NCI-H146 (cell line): Measurements from ENCODE around the gene CNN1.
A peak's percentile ranks its signal among the peaks of the same experiment; 100 is the strongest.
"Not testable (repeated sequence)": the region's sequence is repeated elsewhere in the genome, so short reads cannot be mapped to it uniquely, and the experiment has no call there.

Experiments
- DNase-seq: peaks from one replicate; lab custom pipeline; 2025; lab: John Stamatoyannopoulos, UW

The CNN1 gene

DNA sequence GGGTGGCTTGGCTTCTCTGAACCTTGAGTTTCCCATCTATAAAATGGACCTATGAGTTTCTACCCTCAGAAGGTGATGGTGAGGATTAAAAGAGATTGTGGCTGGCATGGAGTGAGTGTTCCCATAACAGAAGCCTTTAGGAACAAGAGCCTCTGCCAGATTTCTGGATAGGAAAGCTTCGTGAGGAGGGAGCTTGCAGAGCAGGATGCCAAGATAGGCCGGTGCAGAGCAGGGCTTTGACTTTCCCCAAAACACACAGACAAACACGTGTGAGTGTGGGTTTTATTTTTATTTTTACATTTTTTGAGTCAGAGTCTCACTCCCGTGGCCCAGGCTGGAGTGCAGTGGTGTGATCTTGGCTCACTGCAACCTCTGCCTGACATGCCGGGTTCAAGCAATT, 3.7 kb upstream of the CNN1 start:
- no peak for DNase-seq

DNA sequence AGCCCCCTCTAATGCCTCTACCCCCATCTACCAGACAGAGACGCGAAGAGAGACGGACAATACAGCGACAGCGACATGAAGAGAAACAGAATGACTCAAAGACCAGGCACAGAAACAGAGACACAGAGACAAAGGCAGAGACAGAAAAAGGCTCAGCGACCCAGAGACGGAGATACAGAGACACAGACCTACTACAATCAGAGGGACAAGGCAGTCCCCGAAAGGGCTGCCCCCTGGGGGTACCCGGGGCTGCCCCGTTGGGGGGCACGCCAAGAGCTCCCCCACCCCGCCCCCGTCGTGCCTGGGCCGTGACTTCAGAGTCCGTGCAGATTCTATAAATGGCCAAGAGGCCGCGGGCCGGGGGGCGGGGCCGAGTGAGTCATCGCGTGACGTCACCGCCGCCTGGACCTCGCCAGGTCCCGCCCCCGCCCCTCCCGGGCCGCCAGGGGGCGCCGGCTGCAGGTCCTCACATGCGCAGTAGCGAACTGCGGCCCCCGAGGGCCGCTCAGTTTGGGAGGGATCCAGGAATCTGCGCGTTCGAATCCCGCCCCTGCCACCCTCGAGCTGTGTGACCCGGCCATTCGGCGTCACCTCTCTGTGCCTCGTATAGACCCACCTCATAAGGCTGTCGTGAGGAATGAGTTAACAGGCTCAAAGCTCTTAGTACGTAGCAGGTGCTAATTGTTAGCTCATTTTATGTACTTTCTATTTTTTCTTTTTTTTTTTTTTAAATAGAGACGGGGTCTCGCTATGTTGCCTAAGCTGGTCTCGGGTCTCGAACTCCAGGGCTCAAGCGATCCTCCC, 2.7 kb upstream of the CNN1 start:
- peak; percentile 90 for DNase-seq

DNA sequence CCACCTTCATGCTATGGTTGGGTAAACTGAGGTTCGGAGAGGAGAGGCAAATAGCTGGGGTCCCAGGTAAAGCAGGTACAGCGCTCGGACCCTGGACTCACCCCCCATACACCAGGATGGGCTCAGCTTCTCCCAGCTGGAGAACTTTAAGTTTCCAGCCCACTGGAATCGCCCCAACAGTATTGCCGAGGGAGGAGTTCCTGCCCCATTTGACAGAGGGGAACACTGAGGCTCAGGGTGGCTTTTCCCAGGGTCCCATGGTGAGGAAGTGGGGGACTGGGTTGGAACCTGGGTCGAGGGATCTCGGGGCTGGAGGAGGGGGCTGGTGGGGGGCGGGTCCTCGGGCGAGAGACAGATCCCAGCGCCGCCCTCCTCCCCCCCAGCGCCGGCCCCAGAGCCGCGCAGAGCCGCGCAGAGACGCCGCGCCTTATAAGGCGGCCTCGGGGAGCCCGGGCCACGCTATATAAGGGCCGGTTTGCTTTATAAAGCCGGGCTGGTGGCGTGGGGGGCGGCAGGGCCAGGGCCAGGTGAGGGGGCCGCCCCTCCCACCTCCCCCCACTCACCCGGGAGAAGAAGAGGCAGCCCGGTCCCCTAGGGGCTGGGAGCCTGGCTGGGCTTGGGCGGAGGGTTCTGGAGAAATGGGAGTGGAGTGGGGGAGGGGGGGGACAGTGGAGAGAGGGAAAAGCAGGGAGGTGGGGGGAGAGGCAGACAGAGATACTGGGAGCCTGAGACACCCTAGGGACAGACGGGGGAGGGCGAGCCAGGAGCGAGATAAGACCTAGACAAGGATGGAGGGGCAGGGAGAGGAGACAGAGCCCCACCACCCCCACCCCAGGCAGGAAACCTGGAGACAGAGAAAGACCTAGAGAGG, 1.1 kb downstream of the CNN1 start:
- peak; percentile 41 for DNase-seq

DNA sequence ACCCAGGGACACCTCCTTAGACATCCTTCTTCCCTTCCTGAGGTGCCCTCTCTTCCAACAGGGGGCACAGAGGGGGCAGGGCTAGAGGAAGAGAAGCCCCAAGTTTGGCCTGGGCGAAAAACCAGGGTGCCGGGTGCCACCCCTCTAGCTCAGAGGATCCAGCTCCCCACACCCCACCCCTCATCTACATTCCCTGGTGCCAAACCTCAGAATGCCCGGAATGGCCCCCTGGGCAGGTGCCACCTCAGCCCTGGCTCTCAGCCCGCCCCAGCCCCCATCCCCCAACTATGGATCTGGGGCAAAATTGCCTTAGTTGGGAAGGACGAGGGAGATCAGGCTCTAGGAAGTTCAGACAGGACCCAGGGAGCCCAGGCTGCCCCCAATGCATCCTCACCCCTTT, 2.0 kb downstream of the CNN1 start:
- DNase-seq, result no peak

DNA sequence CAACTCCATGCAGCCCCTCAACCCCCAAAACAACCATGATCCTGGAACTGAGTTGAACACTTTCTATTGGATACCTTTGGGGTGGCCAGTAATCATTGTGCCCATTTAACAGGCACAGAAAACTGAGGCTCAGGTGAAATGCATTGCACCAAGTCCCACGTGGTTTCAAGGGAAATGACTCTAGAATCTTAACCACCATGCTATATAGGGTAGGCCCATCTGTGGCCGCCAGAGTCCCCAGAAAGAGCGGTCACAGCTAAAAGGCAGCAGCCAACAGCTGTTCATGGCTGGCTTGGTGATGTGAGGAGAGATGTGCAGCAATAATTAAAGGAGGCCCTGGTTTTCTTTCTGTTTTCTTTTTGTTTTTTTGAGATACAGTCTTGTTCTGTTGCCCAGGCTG, 2.6 kb downstream of the CNN1 start:
- DNase-seq, result no peak

DNA sequence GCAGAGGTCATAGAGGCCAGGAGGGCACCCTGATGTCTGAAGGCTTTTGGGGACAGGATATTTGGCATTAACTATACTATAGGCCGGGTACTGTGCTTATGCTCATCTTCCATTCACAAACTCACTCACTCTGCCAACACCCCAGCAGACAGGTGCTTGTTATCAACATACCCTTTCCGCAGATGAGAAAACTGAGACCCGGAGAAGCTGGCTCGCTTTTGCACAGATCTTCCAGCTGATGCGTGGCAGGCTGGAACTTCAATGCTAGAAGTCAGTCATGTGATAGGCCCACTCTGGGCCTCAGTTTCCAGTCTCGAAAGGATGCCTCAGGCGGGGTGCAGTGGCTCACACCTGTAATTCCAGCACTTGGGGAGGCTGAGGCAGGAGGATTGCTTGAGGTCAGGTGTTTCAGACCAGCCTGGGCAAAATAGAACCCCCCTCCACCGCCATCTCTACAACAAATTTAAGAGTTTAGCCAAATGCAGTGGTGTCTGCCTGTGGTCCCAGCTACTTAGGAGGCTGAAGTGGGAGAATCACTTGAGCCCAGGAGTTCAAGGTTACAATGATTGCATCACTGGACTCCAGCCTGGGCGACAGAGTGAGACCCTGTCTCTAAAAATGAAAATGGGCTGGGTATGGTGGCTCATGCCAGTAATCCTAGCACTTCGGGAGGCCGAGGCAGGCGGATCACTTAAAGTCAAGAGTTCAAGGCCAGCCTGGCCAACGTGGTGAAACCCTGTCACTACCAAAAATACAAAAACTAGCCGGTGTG, 9.5 kb downstream of the CNN1 start:
- DNase-seq, result no peak

- DNase-seq, result no peak
These were observed 10.8 kb downstream of the CNN1 start for GRCh38 chr19:11549386-11549953.

- no peak for DNase-seq
These were observed 11.6 kb downstream of the CNN1 start for GRCh38 chr19:11550265-11550664.

- no peak for DNase-seq
These were observed 13.1 kb downstream of the CNN1 start for GRCh38 chr19:11551603-11552235.

DNA sequence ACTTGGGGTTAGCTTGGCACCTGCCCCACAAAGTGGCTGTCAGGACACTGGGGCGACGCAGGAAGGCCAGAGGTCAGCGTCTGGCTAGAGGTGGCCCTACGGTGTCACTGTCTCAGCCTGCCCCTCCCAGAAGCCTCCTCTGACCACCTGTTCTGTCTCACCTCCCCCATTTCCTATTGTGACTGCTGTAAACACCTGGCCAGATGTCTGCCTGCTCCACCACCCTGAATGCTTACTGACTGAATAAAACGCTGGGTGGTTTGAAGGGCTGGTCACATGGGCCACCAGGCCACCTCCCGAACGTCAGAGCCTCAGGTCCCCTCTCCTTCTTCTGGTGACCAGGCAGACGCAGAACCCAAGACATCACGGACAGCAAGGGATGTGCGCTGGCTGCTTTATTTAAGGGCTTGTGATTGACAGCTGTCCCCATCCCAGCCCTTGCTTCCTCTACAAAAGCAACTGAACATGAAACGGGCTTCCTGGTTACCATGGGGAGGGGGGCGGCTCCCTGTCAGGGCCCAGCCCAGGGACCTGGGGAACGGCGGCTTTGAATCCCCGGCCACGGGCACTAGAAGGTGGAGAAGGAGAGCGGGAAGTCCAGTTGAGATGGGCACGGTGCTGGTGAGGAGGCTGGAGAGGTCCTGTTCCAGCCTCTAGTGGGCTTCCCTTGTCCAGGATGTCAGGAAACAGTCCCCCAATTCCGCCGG, 14.2 kb downstream of the CNN1 start:
- no peak for DNase-seq

GRCh38 chr19:11554160-11554559, 15.5 kb downstream of the CNN1 start:
- DNase-seq, result no peak

- DNase-seq, result no peak
These were observed 16.6 kb downstream of the CNN1 start for GRCh38 chr19:11555246-11555645.

GRCh38 chr19:11556634-11557420, 18.2 kb downstream of the CNN1 start:
- no peak for DNase-seq

- DNase-seq, result peak; percentile 100
These were observed 20.5 kb downstream of the CNN1 start, which contains the start of gene ELOF1 for GRCh38 chr19:11558881-11559828. Gene ELOF1, minus strand, starts transcription at chr19:11559230. Its CDS starts 4,883 bp downstream, at chr19:11554347.

DNA sequence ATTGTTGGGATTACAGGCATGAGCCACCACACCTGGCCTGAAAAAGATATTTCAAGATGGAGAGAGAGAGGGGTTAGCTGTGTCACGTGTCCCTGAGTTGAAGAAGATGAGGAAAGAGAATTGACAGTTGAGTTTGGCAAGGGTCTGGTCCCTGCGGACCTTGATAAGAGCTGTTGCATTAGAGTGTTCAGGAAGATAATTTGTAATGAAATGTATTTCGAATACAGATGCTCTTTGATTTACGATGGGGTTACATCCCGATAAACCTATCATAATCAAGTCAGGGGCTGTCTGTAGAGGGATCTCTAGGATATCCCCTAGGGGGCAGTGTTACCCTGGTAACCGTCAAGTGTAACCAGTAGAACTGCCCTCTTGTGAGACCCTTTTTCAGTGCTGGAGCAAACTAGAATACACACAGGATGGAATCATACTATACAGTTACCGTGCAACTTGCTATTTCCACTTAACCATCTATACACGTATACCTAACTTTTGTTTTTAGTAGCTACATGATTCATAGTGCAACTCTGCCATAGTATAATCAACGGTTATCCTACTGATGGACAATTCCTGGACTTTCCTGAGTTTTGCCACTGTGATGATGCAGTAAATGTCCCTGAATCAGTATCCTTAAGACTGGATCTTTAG, 21.9 kb downstream of the CNN1 start:
- peak; percentile 86 for DNase-seq

DNA sequence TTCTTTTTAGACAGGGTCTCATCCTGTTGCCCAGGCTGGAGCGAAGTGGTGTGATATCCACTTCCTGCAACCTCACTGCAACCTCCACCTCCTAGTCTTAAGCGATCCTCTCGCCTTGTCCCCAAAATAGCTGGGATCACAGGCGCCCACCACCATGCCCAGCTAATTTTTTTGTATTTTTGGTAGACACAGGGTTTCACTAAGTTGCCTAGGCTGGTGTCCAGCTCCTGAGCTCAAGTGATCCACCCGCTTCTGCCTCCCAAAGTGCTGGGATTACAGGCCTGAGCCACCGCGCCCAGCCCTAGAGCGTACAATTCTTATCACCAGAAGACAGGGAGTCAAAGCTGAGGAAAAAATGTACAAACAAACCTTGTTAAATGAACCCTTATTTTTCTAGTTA, 24.9 kb downstream of the CNN1 start:
- no peak for DNase-seq

DNA sequence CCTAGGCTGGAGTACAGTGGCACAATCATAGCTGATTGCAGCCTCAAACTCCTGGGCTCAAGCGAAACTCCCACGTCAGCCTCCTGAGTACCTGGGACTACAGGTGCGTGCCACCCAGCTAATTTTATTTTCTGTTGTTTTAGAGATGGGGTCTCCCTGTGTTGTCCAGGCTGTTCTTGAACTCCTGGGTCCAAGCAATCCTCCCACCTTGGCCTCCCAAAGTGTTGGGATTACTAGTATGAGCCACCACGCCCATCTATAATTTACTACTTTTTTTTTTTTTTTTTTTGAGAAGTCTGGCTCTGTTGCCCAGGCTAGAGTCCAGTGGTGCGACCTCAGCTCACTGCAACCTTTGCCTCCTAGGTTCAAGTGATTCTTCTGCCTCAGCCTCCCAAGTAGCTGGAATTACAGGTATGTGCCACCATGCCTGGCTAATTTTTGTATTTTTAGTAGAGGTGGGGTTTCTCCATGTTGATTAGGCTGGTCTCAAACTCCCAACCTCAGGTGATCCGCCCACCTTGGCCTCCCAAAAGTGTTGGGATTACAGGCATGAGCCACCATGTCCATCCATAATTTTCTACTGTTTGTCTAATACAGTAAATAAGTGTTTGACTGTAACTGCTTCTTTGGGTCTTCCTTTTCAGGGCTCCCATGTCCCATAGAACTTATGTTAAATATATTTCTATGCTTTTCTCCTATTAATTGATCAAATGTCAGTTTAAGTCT, 25.6 kb downstream of the CNN1 start:
- DNase-seq, result not testable (repeated sequence)

DNA sequence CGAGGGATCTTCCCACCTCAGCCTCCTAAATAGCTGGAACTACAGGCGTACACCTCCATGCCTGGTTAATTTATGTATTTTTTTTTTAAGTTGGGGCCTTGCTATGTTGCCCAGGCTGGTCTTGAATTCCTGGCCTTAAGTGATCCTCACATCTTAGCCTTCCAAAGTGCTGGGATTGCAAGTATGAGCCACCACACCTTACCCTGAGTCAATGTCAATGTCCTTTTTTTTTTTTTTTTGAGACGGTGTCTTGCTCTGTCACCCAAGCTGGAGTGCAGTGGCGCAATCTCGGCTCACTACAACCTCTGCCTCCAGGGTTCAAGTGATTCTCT, 27.0 kb downstream of the CNN1 start:
- not testable (repeated sequence) for DNase-seq
